22Rv1 (cell line): ENCODE data around the gene NBPF3.

ENCODE experiments used
- CTCF ChIP-seq: fragments of 450-650 bp; IDR thresholded peaks from 2 replicates; pipeline ENCODE4 v1.5.1; 2017; ENCODE audit warnings: mild to moderate bottlenecking
- ZFX ChIP-seq: fragments of 450-650 bp; IDR thresholded peaks from 2 replicates; pipeline ENCODE4 v1.6.1; 2017; ENCODE audit warnings: antibody characterized with exemption, borderline replicate concordance

GRCh38 chr1:21434394-21434793, 5.5 kb upstream of the NBPF3 start:
- no peak for TF ChIP-seq CTCF
- TF ChIP-seq ZFX, result no peak
